ENCODE results near the gene LRP8.

- no peak for TF ChIP-seq REST (IDR thresholded peaks at IDR 0.05; ENCODE audit: unreplicated experiment)
- TF ChIP-seq, protein P1, sequence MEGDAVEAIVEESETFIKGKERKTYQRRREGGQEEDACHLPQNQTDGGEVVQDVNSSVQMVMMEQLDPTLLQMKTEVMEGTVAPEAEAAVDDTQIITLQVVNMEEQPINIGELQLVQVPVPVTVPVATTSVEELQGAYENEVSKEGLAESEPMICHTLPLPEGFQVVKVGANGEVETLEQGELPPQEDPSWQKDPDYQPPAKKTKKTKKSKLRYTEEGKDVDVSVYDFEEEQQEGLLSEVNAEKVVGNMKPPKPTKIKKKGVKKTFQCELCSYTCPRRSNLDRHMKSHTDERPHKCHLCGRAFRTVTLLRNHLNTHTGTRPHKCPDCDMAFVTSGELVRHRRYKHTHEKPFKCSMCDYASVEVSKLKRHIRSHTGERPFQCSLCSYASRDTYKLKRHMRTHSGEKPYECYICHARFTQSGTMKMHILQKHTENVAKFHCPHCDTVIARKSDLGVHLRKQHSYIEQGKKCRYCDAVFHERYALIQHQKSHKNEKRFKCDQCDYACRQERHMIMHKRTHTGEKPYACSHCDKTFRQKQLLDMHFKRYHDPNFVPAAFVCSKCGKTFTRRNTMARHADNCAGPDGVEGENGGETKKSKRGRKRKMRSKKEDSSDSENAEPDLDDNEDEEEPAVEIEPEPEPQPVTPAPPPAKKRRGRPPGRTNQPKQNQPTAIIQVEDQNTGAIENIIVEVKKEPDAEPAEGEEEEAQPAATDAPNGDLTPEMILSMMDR (conservative IDR thresholded peaks at IDR 0.05; ENCODE audit: low read depth in 2 of 2): no peak
- TF ChIP-seq EZH2 (IDR thresholded peaks at IDR 0.05; ENCODE audit: low read depth, unreplicated experiment): no peak
Observed at GRCh38 chr1:53346814-53347176, 18.9 kb upstream of the LRP8 start.
